Activated naive CD8-positive, alpha-beta T cell treated with anti-CD3 and anti-CD28 coated beads for 36 hours (primary cell): ENCODE results near the gene ALPK3. TPM values are rescaled to one million over a fixed set of nuclear protein-coding genes. Genes with fewer than 3 reads are reported as not detected.

ENCODE experiments used
- DNase-seq: peaks from one replicate; pipeline ENCODE4 v3.0.0; 2021
- H3K27ac Mint-ChIP-seq: one replicate; pipeline ENCODE4 v1.8.0; 2022; ENCODE audit warnings: mild to moderate bottlenecking, moderate library complexity, mixed read lengths
- H3K27me3 Mint-ChIP-seq: one replicate; pipeline ENCODE4 v1.8.0; 2022; ENCODE audit warnings: mild to moderate bottlenecking, mixed read lengths
- H3K36me3 Mint-ChIP-seq: one replicate; pipeline ENCODE4 v1.8.0; 2021; ENCODE audit warnings: mild to moderate bottlenecking, mixed read lengths
- H3K4me1 Mint-ChIP-seq: one replicate; pipeline ENCODE4 v1.8.0; 2021; ENCODE audit warnings: mixed read lengths
- H3K4me3 Mint-ChIP-seq: one replicate; pipeline ENCODE4 v1.8.0; 2022; ENCODE audit warnings: mild to moderate bottlenecking, moderate library complexity, mixed read lengths
- H3K9me3 Mint-ChIP-seq: one replicate; pipeline ENCODE4 v1.8.0; 2022; ENCODE audit warnings: mixed read lengths
- total RNA-seq, 2 experiments: library from RNA; stranded (reverse); gene quantifications; one replicate each; pipeline ENCODE4 v1.2.3, GENCODE V29; 2021

ALPK3 gene
- under 1 TPM; 0.04 to 0.06 TPM for total RNA-seq

- H3K4me3 Mint-ChIP-seq, result no peak within 1 kb of the TSS
- no peaks in the 10 kb centered on the region for H3K9me3 Mint-ChIP-seq
- H3K36me3 Mint-ChIP-seq, result no peaks in the 10 kb centered on the region
- peaks cover 14% of the 10 kb centered on the region for H3K27me3 Mint-ChIP-seq
- no peak for DNase-seq
- peaks cover 7% of the 10 kb centered on the region for H3K4me1 Mint-ChIP-seq
- no peak within 1 kb of the TSS for H3K27ac Mint-ChIP-seq
Measured at GRCh38 chr15:84816694-84817465, at the start of gene ALPK3. Gene ALPK3 (plus strand): TSS chr15:84817356. CDS start chr15:84817453, 97 bp downstream.

- H3K9me3 Mint-ChIP-seq, result no peaks in the 10 kb centered on the region
- no peak for DNase-seq
- H3K4me1 Mint-ChIP-seq, result peaks cover 23% of the 10 kb centered on the region
- H3K36me3 Mint-ChIP-seq, result peaks cover 33% of the 10 kb centered on the region
- no peaks in the 10 kb centered on the region for H3K27me3 Mint-ChIP-seq
- no peak overlapping the region for H3K27ac Mint-ChIP-seq
- no peak overlapping the region for H3K4me3 Mint-ChIP-seq
Measured at GRCh38 chr15:84772031-84772430, 45.1 kb upstream of the ALPK3 start.

GRCh38 chr15:84772467-84772866 lies 44.7 kb upstream of the ALPK3 start:
- H3K4me3 Mint-ChIP-seq, result no peak overlapping the region
- no peaks in the 10 kb centered on the region for H3K9me3 Mint-ChIP-seq
- H3K27ac Mint-ChIP-seq, result no peak overlapping the region
- DNase-seq, result no peak
- peaks cover 30% of the 10 kb centered on the region for H3K36me3 Mint-ChIP-seq
- H3K27me3 Mint-ChIP-seq, result no peaks in the 10 kb centered on the region
- H3K4me1 Mint-ChIP-seq, result peaks cover 23% of the 10 kb centered on the region

GRCh38 chr15:84773716-84774115 lies 43.4 kb upstream of the ALPK3 start:
- no peaks in the 10 kb centered on the region for H3K9me3 Mint-ChIP-seq
- H3K27me3 Mint-ChIP-seq, result no peaks in the 10 kb centered on the region
- peaks cover 28% of the 10 kb centered on the region for H3K4me1 Mint-ChIP-seq
- H3K4me3 Mint-ChIP-seq, result no peak overlapping the region
- no peak for DNase-seq
- peaks cover 33% of the 10 kb centered on the region for H3K36me3 Mint-ChIP-seq
- no peak overlapping the region for H3K27ac Mint-ChIP-seq

GRCh38 chr15:84775867-84776449 lies 41.2 kb upstream of the ALPK3 start:
- Mint-ChIP-seq H3K9me3 (no peaks in the 10 kb centered on the region), H3K27me3 (no peaks in the 10 kb centered on the region), H3K4me3 (no peak overlapping the region), H3K36me3 (peaks cover 24% of the 10 kb centered on the region), H3K4me1 (peaks cover 24% of the 10 kb centered on the region), H3K27ac (no peak overlapping the region)
- no peak for DNase-seq

- Mint-ChIP-seq H3K27ac (no peak overlapping the region), H3K9me3 (no peaks in the 10 kb centered on the region), H3K36me3 (peaks cover 30% of the 10 kb centered on the region), H3K4me1 (peaks cover 31% of the 10 kb centered on the region), H3K4me3 (no peak overlapping the region), H3K27me3 (no peaks in the 10 kb centered on the region)
- no peak for DNase-seq
Measured at GRCh38 chr15:84778194-84778593, 39.0 kb upstream of the ALPK3 start.

- Mint-ChIP-seq H3K9me3 (no peaks in the 10 kb centered on the region), H3K27me3 (no peaks in the 10 kb centered on the region), H3K4me1 (peaks cover 42% of the 10 kb centered on the region), H3K27ac (no peak overlapping the region), H3K4me3 (no peak overlapping the region), H3K36me3 (peaks cover 27% of the 10 kb centered on the region)
- DNase-seq, result no peak
Measured at GRCh38 chr15:84780492-84780891, 36.7 kb upstream of the ALPK3 start.

- no peak for DNase-seq
- H3K4me1 Mint-ChIP-seq, result peaks cover 39% of the 10 kb centered on the region
- no peak overlapping the region for H3K27ac Mint-ChIP-seq
- H3K9me3 Mint-ChIP-seq, result no peaks in the 10 kb centered on the region
- H3K27me3 Mint-ChIP-seq, result no peaks in the 10 kb centered on the region
- peaks cover 25% of the 10 kb centered on the region for H3K36me3 Mint-ChIP-seq
- no peak overlapping the region for H3K4me3 Mint-ChIP-seq
Measured at GRCh38 chr15:84781495-84781894, 35.7 kb upstream of the ALPK3 start.

- peak overlapping the region; percentile 52 for H3K27ac Mint-ChIP-seq
- no peaks in the 10 kb centered on the region for H3K27me3 Mint-ChIP-seq
- peaks cover 26% of the 10 kb centered on the region for H3K36me3 Mint-ChIP-seq
- no peak overlapping the region for H3K4me3 Mint-ChIP-seq
- no peaks in the 10 kb centered on the region for H3K9me3 Mint-ChIP-seq
- no peak for DNase-seq
- H3K4me1 Mint-ChIP-seq, result peaks cover 39% of the 10 kb centered on the region
Measured at GRCh38 chr15:84782346-84782745, 34.8 kb upstream of the ALPK3 start.

GRCh38 chr15:84783493-84784251 lies 33.5 kb upstream of the ALPK3 start:
- no peaks in the 10 kb centered on the region for H3K9me3 Mint-ChIP-seq
- H3K4me1 Mint-ChIP-seq, result peaks cover 41% of the 10 kb centered on the region
- H3K27me3 Mint-ChIP-seq, result no peaks in the 10 kb centered on the region
- H3K36me3 Mint-ChIP-seq, result peaks cover 26% of the 10 kb centered on the region
- DNase-seq, result no peak
- H3K27ac Mint-ChIP-seq, result no peak overlapping the region
- H3K4me3 Mint-ChIP-seq, result no peak overlapping the region

- peaks cover 24% of the 10 kb centered on the region for H3K36me3 Mint-ChIP-seq
- H3K27me3 Mint-ChIP-seq, result no peaks in the 10 kb centered on the region
- no peak for DNase-seq
- H3K27ac Mint-ChIP-seq, result no peak overlapping the region
- H3K9me3 Mint-ChIP-seq, result no peaks in the 10 kb centered on the region
- peaks cover 40% of the 10 kb centered on the region for H3K4me1 Mint-ChIP-seq
- no peak overlapping the region for H3K4me3 Mint-ChIP-seq
Measured at GRCh38 chr15:84784262-84784661, 32.9 kb upstream of the ALPK3 start.

GRCh38 chr15:84785053-84785452 lies 32.1 kb upstream of the ALPK3 start:
- no peaks in the 10 kb centered on the region for H3K27me3 Mint-ChIP-seq
- no peaks in the 10 kb centered on the region for H3K9me3 Mint-ChIP-seq
- H3K27ac Mint-ChIP-seq, result peak overlapping the region; percentile 38
- H3K4me1 Mint-ChIP-seq, result peaks cover 40% of the 10 kb centered on the region
- no peak overlapping the region for H3K4me3 Mint-ChIP-seq
- H3K36me3 Mint-ChIP-seq, result peaks cover 21% of the 10 kb centered on the region
- no peak for DNase-seq

GRCh38 chr15:84788500-84788899 lies 28.7 kb upstream of the ALPK3 start:
- Mint-ChIP-seq H3K27me3 (no peaks in the 10 kb centered on the region), H3K9me3 (no peaks in the 10 kb centered on the region), H3K4me1 (peaks cover 36% of the 10 kb centered on the region), H3K36me3 (peaks cover 15% of the 10 kb centered on the region), H3K4me3 (no peak overlapping the region), H3K27ac (no peak overlapping the region)
- no peak for DNase-seq

GRCh38 chr15:84789762-84790161 lies 27.4 kb upstream of the ALPK3 start:
- H3K27ac Mint-ChIP-seq, result no peak overlapping the region
- H3K36me3 Mint-ChIP-seq, result peaks cover 13% of the 10 kb centered on the region

GRCh38 chr15:84790676-84791075 lies 26.5 kb upstream of the ALPK3 start:
- no peak for DNase-seq
- H3K27ac Mint-ChIP-seq, result no peak overlapping the region
- no peaks in the 10 kb centered on the region for H3K9me3 Mint-ChIP-seq
- H3K27me3 Mint-ChIP-seq, result no peaks in the 10 kb centered on the region
- H3K4me3 Mint-ChIP-seq, result no peak overlapping the region
- peaks cover 13% of the 10 kb centered on the region for H3K36me3 Mint-ChIP-seq
- peaks cover 21% of the 10 kb centered on the region for H3K4me1 Mint-ChIP-seq

More at GRCh38 chr15:84789762-84790161, 27.4 kb upstream of the ALPK3 start:
- no peaks in the 10 kb centered on the region for H3K27me3 Mint-ChIP-seq
- no peak overlapping the region for H3K4me3 Mint-ChIP-seq
- no peak for DNase-seq
- H3K4me1 Mint-ChIP-seq, result peaks cover 29% of the 10 kb centered on the region
- no peaks in the 10 kb centered on the region for H3K9me3 Mint-ChIP-seq
